ENCODE measurements around the gene WAS. TPM values are rescaled to one million over a fixed set of nuclear protein-coding genes. Genes with fewer than 3 reads are reported as not detected.

WAS gene
- under 0.01 and 0.20 TPM in 2 replicates for total RNA-seq

DNA sequence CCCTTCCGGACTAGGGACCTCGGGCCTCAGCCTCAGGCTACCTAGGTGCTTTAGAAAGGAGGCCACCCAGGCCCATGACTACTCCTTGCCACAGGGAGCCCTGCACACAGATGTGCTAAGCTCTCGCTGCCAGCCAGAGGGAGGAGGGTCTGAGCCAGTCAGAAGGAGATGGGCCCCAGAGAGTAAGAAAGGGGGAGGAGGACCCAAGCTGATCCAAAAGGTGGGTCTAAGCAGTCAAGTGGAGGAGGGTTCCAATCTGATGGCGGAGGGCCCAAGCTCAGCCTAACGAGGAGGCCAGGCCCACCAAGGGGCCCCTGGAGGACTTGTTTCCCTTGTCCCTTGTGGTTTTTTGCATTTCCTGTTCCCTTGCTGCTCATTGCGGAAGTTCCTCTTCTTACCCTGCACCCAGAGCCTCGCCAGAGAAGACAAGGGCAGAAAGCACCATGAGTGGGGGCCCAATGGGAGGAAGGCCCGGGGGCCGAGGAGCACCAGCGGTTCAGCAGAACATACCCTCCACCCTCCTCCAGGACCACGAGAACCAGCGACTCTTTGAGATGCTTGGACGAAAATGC is at the start of gene WAS:
Gene WAS (plus strand): TSS at position 389 of the 572 bp plus-strand sequence. CDS start 55 bp downstream, at position 444.

DNA sequence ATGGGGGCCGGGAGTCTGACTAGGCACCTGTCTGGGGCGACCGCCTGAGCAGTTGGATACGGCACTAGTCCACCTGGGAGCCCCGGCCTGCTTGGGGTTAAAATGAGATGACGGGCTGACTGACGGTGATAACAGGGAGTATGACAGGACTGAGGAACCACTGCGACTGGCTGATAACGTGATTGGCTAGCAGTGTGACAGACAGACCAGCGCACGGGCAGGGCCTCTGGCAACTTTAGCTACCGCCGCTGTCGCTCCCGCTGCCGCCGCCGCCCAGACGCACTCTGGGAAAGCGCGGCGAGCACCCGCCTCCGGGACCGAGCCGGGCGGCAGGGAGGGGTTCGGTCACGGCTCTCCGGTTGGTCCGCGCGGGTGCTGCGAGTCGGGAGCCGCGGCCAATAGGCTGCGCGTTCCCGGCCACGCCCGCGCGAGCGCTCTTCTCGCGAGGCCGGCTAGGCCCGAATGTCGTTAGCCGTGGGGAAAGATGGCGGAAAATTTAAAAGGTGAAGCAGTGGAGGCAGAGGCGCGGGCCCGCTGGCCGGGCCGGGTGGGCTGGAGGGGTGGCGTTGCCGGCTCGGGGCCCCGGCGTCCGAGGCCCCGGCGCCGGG is 12.8 kb downstream of the WAS start, which contains the start of gene SUV39H1:
Gene SUV39H1 (plus strand): TSS at position 434 of the 608 bp plus-strand sequence. CDS start 51 bp downstream, at position 485.

Small RNA genes within 50 kb of the gene (small RNA-seq; reads per million reads assigned to genes)
- gene RNU6-1056P: not detected

Other genes with a start within 250 kb of the WAS start
- gene SLC38A5, start 213.5 kb upstream of the WAS start, total RNA-seq: 111 and 131 TPM in 2 replicates
- 65.4 and 89.9 TPM in 2 replicates for gene FTSJ1, start 207.6 kb upstream of the WAS start, total RNA-seq
- gene PORCN, start 174.8 kb upstream of the WAS start, total RNA-seq: 14.3 and 16.8 TPM in 2 replicates
- 168 and 261 TPM in 2 replicates for gene EBP, start 162.0 kb upstream of the WAS start, total RNA-seq
- gene TBC1D25, start 144.1 kb upstream of the WAS start, total RNA-seq: 4.8 and 6.6 TPM in 2 replicates
- gene RBM3, start 109.3 kb upstream of the WAS start, total RNA-seq: 322 and 356 TPM in 2 replicates
- gene WDR13, start 86.3 kb upstream of the WAS start, total RNA-seq: 83.7 and 99.9 TPM in 2 replicates
- gene SUV39H1, start 12.9 kb downstream of the WAS start, total RNA-seq: 7.7 and 10.8 TPM in 2 replicates
- gene GLOD5, start 77.9 kb downstream of the WAS start, total RNA-seq: not detected in 2 replicates
- gene GATA1, start 102.8 kb downstream of the WAS start, total RNA-seq: not detected in 2 replicates
- 24.3 and 30.5 TPM in 2 replicates for gene HDAC6, start 118.3 kb downstream of the WAS start, total RNA-seq
- gene ERAS, start 142.7 kb downstream of the WAS start, total RNA-seq: 0.37 TPM in 1 of 2 replicates, not detected in the other
- gene PCSK1N, start 151.8 kb downstream of the WAS start, total RNA-seq: 0.20 and 0.37 TPM in 2 replicates
- gene TIMM17B, start 214.0 kb downstream of the WAS start, total RNA-seq: 29.3 and 30.5 TPM in 2 replicates
- 30.9 and 45.6 TPM in 2 replicates for gene PQBP1, start 214.1 kb downstream of the WAS start, total RNA-seq
- 11.4 and 12.7 TPM in 2 replicates for gene SLC35A2, start 227.8 kb downstream of the WAS start, total RNA-seq
- gene PIM2, start 235.2 kb downstream of the WAS start, total RNA-seq: 2.2 and 4.1 TPM in 2 replicates